ENCODE measurements around the gene PRMT7. TPM values are rescaled to one million over a fixed set of nuclear protein-coding genes. Genes with fewer than 3 reads are reported as not detected.
A peak's percentile ranks its signal among the peaks of the same experiment; 100 is the strongest.

Gene PRMT7
- total and polyA plus RNA-seq, 10 donors, result 25.0 to 66.4 (median 42.0) TPM

DNA sequence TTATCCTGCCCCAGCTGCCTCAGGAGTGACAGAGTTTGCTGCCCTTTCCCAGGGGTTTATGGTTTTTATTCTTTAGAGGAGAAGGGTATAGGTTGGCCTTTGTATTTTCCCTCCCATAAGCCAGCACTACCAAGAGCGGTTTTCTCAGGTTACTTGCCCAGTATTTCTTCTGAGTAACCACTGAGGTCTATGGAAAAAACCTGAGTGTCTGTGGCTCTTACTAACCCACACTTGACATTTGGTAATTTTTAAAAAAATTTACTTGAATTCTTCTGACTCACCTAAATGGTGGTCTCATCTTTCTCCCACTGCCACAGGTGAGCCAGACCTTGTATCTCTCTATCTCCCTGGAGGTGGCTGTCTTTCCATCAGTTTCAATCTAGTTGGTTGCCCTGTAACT, 40.5 kb upstream of the PRMT7 start:
- no peak overlapping the region for H3K27ac ChIP-seq

DNA sequence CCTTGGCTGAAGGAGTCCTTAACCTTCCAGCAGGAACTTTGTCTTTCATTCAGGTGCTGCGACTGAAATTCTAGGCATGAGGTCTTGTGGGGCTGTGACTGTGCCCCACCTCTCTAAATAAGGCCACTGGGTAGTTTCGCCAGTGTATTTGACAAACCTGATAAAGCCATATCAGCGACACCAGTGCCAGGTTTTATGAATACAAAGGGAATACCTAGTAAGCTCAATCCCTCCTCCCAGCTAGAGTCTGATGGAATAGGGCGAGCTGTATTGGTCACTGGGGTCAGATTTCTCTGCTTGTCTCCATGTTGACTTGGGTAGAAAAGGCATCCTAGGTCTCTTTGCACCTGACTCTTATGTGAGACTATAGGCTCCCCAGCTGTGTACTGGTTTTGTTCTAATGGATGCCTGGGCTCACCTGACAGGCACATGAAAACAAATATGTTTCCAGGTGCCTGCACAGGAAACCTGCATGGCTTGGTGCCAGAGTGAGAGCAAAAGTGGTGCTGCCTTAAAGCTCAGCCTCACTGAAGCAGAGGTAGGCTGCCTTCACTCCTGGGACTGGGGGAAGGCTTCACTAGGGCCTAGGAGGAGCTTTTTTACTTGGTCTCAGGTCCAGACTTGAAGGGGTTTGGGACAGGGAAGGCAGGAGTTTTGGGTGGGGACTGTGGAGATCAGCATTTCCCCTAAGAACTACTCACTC, 38.2 kb upstream of the PRMT7 start:
- peak overlapping the region; percentile 3 to 73 (median 38) for H3K27ac ChIP-seq
- TF ChIP-seq POLR2AphosphoS5 (IDR thresholded peaks at IDR 0.05) (peak in 2 of 3 donors; percentile 16 to 48), POLR2A (IDR thresholded peaks at IDR 0.05) (no peak)
- intact Hi-C loops (cut with DNase I; ENCODE audit: low total_unique reads), result no loop called here
- no peaks in the 10 kb centered on the region for H3K9me3 ChIP-seq
- H3K27me3 ChIP-seq (replicated peaks in 1 of 7), result no peaks in the 10 kb centered on the region
- 94 to 96% (median 96%) methylated on average over 4 of the region's 4 CpGs for WGBS, 5 donors
- H3K4me3 ChIP-seq, result no peak overlapping the region
- DNase-seq, result no peak
- H3K36me3 ChIP-seq, result peaks cover 0 to 85% (median 17%) of the 10 kb centered on the region in 6 donors
- peaks cover 18 to 97% (median 62%) of the 10 kb centered on the region in 6 donors for H3K4me1 ChIP-seq

More for the DNA sequence above, 40.5 kb upstream of the PRMT7 start:
- Histone ChIP-seq H3K27me3 (replicated peaks in 1 of 7) (no peaks in the 10 kb centered on the region), H3K36me3 (peaks cover 0 to 73% (median 19%) of the 10 kb centered on the region in 6 donors), H3K4me1 (peaks cover 21 to 98% (median 64%) of the 10 kb centered on the region in 6 donors), H3K4me3 (no peak overlapping the region), H3K9me3 (no peaks in the 10 kb centered on the region)
- 0 to 50% (median 0%) methylated on average over 1 of the region's 1 CpG for WGBS, 5 donors
- no peak for DNase-seq
- intact Hi-C loops (cut with DNase I; ENCODE audit: low total_unique reads), result no loop called here
- TF ChIP-seq POLR2AphosphoS5 (IDR thresholded peaks at IDR 0.05), result no peak
- TF ChIP-seq, protein P1, sequence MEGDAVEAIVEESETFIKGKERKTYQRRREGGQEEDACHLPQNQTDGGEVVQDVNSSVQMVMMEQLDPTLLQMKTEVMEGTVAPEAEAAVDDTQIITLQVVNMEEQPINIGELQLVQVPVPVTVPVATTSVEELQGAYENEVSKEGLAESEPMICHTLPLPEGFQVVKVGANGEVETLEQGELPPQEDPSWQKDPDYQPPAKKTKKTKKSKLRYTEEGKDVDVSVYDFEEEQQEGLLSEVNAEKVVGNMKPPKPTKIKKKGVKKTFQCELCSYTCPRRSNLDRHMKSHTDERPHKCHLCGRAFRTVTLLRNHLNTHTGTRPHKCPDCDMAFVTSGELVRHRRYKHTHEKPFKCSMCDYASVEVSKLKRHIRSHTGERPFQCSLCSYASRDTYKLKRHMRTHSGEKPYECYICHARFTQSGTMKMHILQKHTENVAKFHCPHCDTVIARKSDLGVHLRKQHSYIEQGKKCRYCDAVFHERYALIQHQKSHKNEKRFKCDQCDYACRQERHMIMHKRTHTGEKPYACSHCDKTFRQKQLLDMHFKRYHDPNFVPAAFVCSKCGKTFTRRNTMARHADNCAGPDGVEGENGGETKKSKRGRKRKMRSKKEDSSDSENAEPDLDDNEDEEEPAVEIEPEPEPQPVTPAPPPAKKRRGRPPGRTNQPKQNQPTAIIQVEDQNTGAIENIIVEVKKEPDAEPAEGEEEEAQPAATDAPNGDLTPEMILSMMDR (IDR thresholded peaks at IDR 0.05 in 8 of 11, conservative IDR thresholded peaks at IDR 0.05 in 3 of 11), result no peak
- no peak for TF ChIP-seq POLR2A (IDR thresholded peaks at IDR 0.05)

DNA sequence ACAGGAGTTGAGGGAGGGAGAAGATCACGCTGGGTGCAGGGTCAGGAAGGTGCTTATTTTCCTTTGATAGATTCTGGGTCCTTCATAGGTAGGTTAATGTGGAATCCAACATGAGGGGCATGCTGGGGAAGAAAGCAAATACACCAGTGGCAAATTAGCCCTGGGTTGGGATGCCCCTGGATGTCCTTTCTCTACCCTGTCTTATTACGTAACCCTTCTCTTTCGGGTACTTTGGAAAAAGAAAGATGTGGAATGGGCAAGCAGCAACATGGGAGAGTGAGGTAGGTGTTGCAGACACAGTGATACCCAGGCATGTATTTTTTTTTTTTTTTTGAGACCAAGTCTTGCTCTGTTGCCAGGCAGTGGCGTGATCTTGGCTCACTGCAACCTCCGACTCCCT, 37.4 kb upstream of the PRMT7 start:
- 84 to 95% (median 93%) methylated on average over 5 of the region's 5 CpGs for WGBS, 5 donors
- Histone ChIP-seq H3K27ac (peak overlapping the region in 7 of 8 donors; percentile 3 to 73 (median 48)), H3K9me3 (no peaks in the 10 kb centered on the region), H3K4me1 (peaks cover 18 to 92% (median 58%) of the 10 kb centered on the region in 6 donors), H3K36me3 (peaks cover 0 to 84% (median 16%) of the 10 kb centered on the region in 6 donors), H3K27me3 (replicated peaks in 1 of 7) (no peaks in the 10 kb centered on the region), H3K4me3 (no peak overlapping the region)
- no peak for DNase-seq
- TF ChIP-seq POLR2A (IDR thresholded peaks at IDR 0.05), result no peak
- TF ChIP-seq, protein P1 (IDR thresholded peaks at IDR 0.05 in 8 of 11, conservative IDR thresholded peaks at IDR 0.05 in 3 of 11), result no peak
- TF ChIP-seq POLR2AphosphoS5 (IDR thresholded peaks at IDR 0.05), result no peak
- intact Hi-C loops (cut with DNase I; ENCODE audit: low total_unique reads), result no loop called here

DNA sequence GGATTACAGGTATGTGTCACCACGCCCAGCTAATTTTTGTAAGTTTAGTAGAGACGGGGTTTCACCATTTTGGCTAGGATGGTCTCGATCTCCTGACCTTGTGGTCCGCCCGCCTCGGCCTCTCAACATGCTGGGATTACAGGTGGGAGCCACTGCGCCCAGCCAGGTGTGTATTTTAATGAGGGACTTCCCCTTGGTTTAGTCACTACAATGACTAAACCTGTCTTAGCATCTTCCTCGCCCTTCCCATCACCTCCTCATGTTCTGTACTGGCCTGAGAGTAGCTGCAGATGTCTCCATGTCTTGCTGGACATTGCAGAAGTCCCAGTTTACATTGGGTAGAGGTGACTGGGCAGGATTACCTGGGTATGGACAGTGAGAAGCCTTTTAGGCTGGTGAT, 36.9 kb upstream of the PRMT7 start:
- H3K27ac ChIP-seq, result peak overlapping the region in 5 of 8 donors; percentile 27 to 73 (median 62)
- DNase-seq, result no peak
- peaks cover 18 to 87% (median 54%) of the 10 kb centered on the region in 6 donors for H3K4me1 ChIP-seq
- peaks cover 0 to 89% (median 16%) of the 10 kb centered on the region in 6 donors for H3K36me3 ChIP-seq
- H3K9me3 ChIP-seq, result no peaks in the 10 kb centered on the region
- intact Hi-C loops (cut with DNase I; ENCODE audit: low total_unique reads), result no loop called here
- WGBS, 5 donors, result 79 to 90% (median 85%) methylated on average over 8 of the region's 8 CpGs
- no peak overlapping the region for H3K4me3 ChIP-seq
- no peaks in the 10 kb centered on the region for H3K27me3 ChIP-seq (replicated peaks in 1 of 7)
- no peak for TF ChIP-seq POLR2AphosphoS5 (IDR thresholded peaks at IDR 0.05)
- TF ChIP-seq POLR2A (IDR thresholded peaks at IDR 0.05), result no peak
- TF ChIP-seq, protein P1 (IDR thresholded peaks at IDR 0.05 in 8 of 11, conservative IDR thresholded peaks at IDR 0.05 in 3 of 11), result no peak
